T47D (cell line): ENCODE data around the gene FBXL13.
"Not testable (repeated sequence)": the region's sequence is repeated elsewhere in the genome, so short reads cannot be mapped to it uniquely, and the experiment has no call there.

ENCODE experiments used
- DNase-seq, 2 experiments: peaks; one replicate each; pipeline versions ENCODE4 v3.0.0 to v3.0.0-alpha.2; 2011 to 2012; ENCODE audit warnings: low read depth in 1 of 2, low spot score in 1 of 2
- JUND ChIP-seq: IDR thresholded peaks from 2 replicates; pipeline ENCODE4 v1.6.1; 2012; ENCODE audit warnings: low read depth
- in situ Hi-C: cut with HindIII; loops from 2 replicates; pipeline ENCODE4 v1.10.0; 2016; ENCODE audit warnings: low sequenced_read_pairs, low pct_unique_long_range_greater_than_20kb

Gene FBXL13

GRCh38 chr7:102978284-102978683 is 96.3 kb downstream of the FBXL13 start:
- TF ChIP-seq JUND: no peak
- in situ Hi-C loops: no loop called here
- DNase-seq: no peak

GRCh38 chr7:102977586-102977985 is 97.0 kb downstream of the FBXL13 start:
- in situ Hi-C loops, DNase-seq: not testable (repeated sequence)

- no peak for TF ChIP-seq JUND
- in situ Hi-C loops: no loop called here
These were observed 98.1 kb downstream of the FBXL13 start for GRCh38 chr7:102976493-102976892.

GRCh38 chr7:102975854-102976253 is 98.7 kb downstream of the FBXL13 start:
- DNase-seq: no peak
- in situ Hi-C loops: no loop called here
- no peak for TF ChIP-seq JUND

More at GRCh38 chr7:102976493-102976892, 98.1 kb downstream of the FBXL13 start:
- DNase-seq: no peak

- TF ChIP-seq JUND: no peak
- in situ Hi-C loops: no loop called here
- no peak for DNase-seq
These were observed 100.0 kb downstream of the FBXL13 start for GRCh38 chr7:102974366-102975236.

GRCh38 chr7:102973096-102973802 is 101.3 kb downstream of the FBXL13 start:
- in situ Hi-C loops: no loop called here
- no peak for TF ChIP-seq JUND
- DNase-seq: no peak

- no peak for TF ChIP-seq JUND
- no peak for DNase-seq
These were observed 106.8 kb downstream of the FBXL13 start for GRCh38 chr7:102967798-102968197.

GRCh38 chr7:102966465-102966864 is 108.1 kb downstream of the FBXL13 start:
- in situ Hi-C loops: no loop called here
- DNase-seq: no peak
- TF ChIP-seq JUND: no peak

More at GRCh38 chr7:102967798-102968197, 106.8 kb downstream of the FBXL13 start:
- in situ Hi-C loops: no loop called here

- in situ Hi-C loops, DNase-seq: not testable (repeated sequence)
These were observed 112.6 kb downstream of the FBXL13 start for GRCh38 chr7:102961993-102962392.

- in situ Hi-C loops, DNase-seq: not testable (repeated sequence)
These were observed 116.6 kb downstream of the FBXL13 start for GRCh38 chr7:102958004-102958403.

- DNase-seq, in situ Hi-C loops: not testable (repeated sequence)
These were observed 120.2 kb downstream of the FBXL13 start for GRCh38 chr7:102954359-102954758.

- TF ChIP-seq JUND: no peak
- in situ Hi-C loops: no loop called here
- DNase-seq: no peak
These were observed 121.2 kb downstream of the FBXL13 start for GRCh38 chr7:102953406-102953805.

GRCh38 chr7:102951839-102952238 is 122.8 kb downstream of the FBXL13 start:
- DNase-seq: no peak
- in situ Hi-C loops: no loop called here

More at GRCh38 chr7:102951839-102952238, 122.8 kb downstream of the FBXL13 start:
- TF ChIP-seq JUND: no peak
